ENCODE data around the gene DSP.

GRCh38 chr6:7515363-7515762 is 26.1 kb upstream of the DSP start:
- TF ChIP-seq CTCF (optimal IDR thresholded peaks at IDR 0.05 in 1 of 3, IDR thresholded peaks at IDR 0.05 in 1 of 3, conservative IDR thresholded peaks at IDR 0.05 in 1 of 3; ENCODE audit: extremely low read depth in 1 of 3, insufficient read depth in 2 of 3, low read length in 3 of 3) (no peak), EZH2 (IDR thresholded peaks at IDR 0.05; ENCODE audit: low read length) (no peak)

All from keratinocyte (primary cell).